ENCODE data around the gene PRLR.

DNA sequence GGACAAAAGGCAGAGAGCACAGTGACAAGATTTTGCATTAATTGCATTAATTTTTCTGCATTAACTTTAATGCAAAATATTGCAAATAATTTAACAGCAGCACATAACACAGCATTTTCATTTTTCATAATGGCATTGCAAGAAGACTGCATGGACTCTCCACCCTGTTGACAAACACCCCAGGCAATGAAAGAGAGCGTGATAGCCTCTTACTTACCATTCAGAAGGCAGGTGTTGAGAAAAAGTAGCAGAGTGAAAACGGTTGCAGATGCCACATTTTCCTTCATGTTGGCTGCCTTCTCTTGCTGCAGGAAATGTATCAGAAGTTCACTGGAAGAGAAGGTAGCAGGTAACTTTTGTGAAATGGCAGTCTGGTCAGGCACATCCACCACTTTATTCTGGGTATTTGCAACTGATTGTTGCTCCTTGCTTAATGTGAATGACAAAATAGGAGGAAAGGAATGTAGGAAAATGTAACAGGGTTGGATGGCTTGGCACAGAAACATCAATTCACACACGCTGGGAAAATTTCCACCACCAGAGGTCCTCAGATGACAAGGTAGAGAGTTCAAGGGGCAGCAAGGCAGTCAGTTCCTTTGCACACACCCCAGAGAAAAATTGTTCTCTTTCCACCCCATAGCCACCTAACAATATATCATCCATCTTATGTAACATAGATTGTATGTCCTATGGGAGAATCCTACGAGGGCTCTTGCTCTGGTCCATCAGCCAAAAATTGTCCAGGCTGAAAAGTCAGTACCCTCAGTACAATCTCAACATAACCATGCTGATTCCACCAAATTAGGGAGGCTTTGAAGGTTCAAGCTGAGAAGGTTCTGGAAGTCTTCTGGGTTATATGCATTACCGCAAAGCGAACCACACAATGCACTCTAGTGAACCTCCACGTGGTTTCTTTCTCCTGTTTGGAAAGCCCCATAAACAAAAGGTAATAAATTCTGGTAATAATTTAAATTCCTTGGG, 140.7 kb downstream of the PRLR start:
- no peak for TF ChIP-seq POLR2A (IDR thresholded peaks at IDR 0.05)
- TF ChIP-seq, protein P1, sequence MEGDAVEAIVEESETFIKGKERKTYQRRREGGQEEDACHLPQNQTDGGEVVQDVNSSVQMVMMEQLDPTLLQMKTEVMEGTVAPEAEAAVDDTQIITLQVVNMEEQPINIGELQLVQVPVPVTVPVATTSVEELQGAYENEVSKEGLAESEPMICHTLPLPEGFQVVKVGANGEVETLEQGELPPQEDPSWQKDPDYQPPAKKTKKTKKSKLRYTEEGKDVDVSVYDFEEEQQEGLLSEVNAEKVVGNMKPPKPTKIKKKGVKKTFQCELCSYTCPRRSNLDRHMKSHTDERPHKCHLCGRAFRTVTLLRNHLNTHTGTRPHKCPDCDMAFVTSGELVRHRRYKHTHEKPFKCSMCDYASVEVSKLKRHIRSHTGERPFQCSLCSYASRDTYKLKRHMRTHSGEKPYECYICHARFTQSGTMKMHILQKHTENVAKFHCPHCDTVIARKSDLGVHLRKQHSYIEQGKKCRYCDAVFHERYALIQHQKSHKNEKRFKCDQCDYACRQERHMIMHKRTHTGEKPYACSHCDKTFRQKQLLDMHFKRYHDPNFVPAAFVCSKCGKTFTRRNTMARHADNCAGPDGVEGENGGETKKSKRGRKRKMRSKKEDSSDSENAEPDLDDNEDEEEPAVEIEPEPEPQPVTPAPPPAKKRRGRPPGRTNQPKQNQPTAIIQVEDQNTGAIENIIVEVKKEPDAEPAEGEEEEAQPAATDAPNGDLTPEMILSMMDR (IDR thresholded peaks at IDR 0.05) = peak; percentile 79 to 88 (median 83)

All from right lobe of liver (tissue), 4 donors.